HepG2 (cell line): Measurements from ENCODE around the gene HMX1. TPM values are rescaled to one million over a fixed set of nuclear protein-coding genes. Genes with fewer than 3 reads are reported as not detected.

Source experiments
- ATF5 ChIP-seq: sonication (generic); formaldehyde crosslinking; IDR thresholded peaks from 2 replicates; pipeline ENCODE4 v1.4.0; 2020; ENCODE audit warnings: mild to moderate bottlenecking, low read depth, missing genetic modification reagents
- IRX3 ChIP-seq: sonication (generic); formaldehyde crosslinking; IDR thresholded peaks from 2 replicates; pipeline ENCODE4 v1.8.1; 2023; ENCODE audit warnings: mild to moderate bottlenecking, low read depth, missing genetic modification reagents, borderline replicate concordance
- NR2F6 ChIP-seq, 2 experiments: IDR thresholded peaks; 2 replicates each; pipeline ENCODE4 v1.6.1; 2016; ENCODE audit warnings: antibody characterized with exemption in 1 of 2, mild to moderate bottlenecking in 1 of 2
- NR3C1 ChIP-seq: sonication (generic); formaldehyde crosslinking; IDR thresholded peaks from 2 replicates; pipeline ENCODE4 v1.4.0; 2020; ENCODE audit warnings: missing genetic modification reagents
- PAXIP1 ChIP-seq: sonication (generic); formaldehyde crosslinking; conservative IDR thresholded peaks from 2 replicates; pipeline ENCODE4 v1.4.0; 2020; ENCODE audit warnings: mild to moderate bottlenecking, missing genetic modification reagents, moderate library complexity
- POGZ ChIP-seq: sonication (generic); formaldehyde crosslinking; IDR thresholded peaks from 2 replicates; pipeline ENCODE4 v1.4.0; 2020; ENCODE audit warnings: mild to moderate bottlenecking, missing genetic modification reagents
- PRMT3 ChIP-seq: sonication (generic); formaldehyde crosslinking; IDR thresholded peaks from 2 replicates; pipeline ENCODE4 v1.8.1; 2022; ENCODE audit warnings: low read depth, mild to moderate bottlenecking, moderate library complexity, missing genetic modification reagents, borderline replicate concordance
- RBAK ChIP-seq: sonication (generic); formaldehyde crosslinking; IDR thresholded peaks from 2 replicates; pipeline ENCODE4 v1.5.1; 2020; ENCODE audit warnings: mild to moderate bottlenecking, missing genetic modification reagents
- SAP130 ChIP-seq: IDR thresholded peaks from 2 replicates; pipeline ENCODE4 v1.6.1; 2016; ENCODE audit warnings: low read depth
- SOX6 ChIP-seq, 2 experiments: fragments of 450-650 bp in 1 of 2; sonication (generic) in 1 of 2; formaldehyde crosslinking in 1 of 2; IDR thresholded peaks; 2 replicates each; pipeline versions ENCODE4 v1.4.0 to v1.6.1; 2017 to 2020; ENCODE audit warnings: antibody characterized with exemption in 1 of 2, mild to moderate bottlenecking in 1 of 2, missing genetic modification reagents in 1 of 2
- STAG1 ChIP-seq: sonication (generic); formaldehyde crosslinking; IDR thresholded peaks from 2 replicates; pipeline ENCODE4 v1.4.0; 2020; ENCODE audit warnings: missing genetic modification reagents
- TAF1 ChIP-seq: sonication (generic); formaldehyde crosslinking; IDR thresholded peaks from 2 replicates; pipeline ENCODE4 v1.4.0; 2020; ENCODE audit warnings: missing genetic modification reagents
- XRCC5 ChIP-seq: fragments of 200-400 bp; formaldehyde crosslinking; optimal IDR thresholded peaks from 2 replicates; pipeline ENCODE3; 2017; ENCODE audit warnings: mild to moderate bottlenecking, low read length
- ZBTB20 ChIP-seq: sonication (generic); formaldehyde crosslinking; IDR thresholded peaks from 2 replicates; pipeline ENCODE4 v1.8.1; 2023; ENCODE audit warnings: missing genetic modification reagents, low read depth, mild to moderate bottlenecking, borderline replicate concordance
- ZBTB37 ChIP-seq: sonication (generic); formaldehyde crosslinking; IDR thresholded peaks from 2 replicates; pipeline ENCODE4 v1.4.0; 2020; ENCODE audit warnings: mild to moderate bottlenecking, missing genetic modification reagents
- ZNF354B ChIP-seq: sonication (generic); formaldehyde crosslinking; IDR thresholded peaks from 2 replicates; pipeline ENCODE4 v1.8.0; 2022; ENCODE audit warnings: mild to moderate bottlenecking, missing genetic modification reagents
- ZNF546 ChIP-seq: sonication (generic); formaldehyde crosslinking; conservative IDR thresholded peaks from 2 replicates; pipeline ENCODE4 v1.8.1; 2023; ENCODE audit warnings: mild to moderate bottlenecking, missing genetic modification reagents
- ZNF569 ChIP-seq: sonication (generic); formaldehyde crosslinking; IDR thresholded peaks from 2 replicates; pipeline ENCODE4 v1.5.0; 2020; ENCODE audit warnings: mild to moderate bottlenecking, missing genetic modification reagents, moderate library complexity, borderline replicate concordance
- ZNF572 ChIP-seq: sonication (generic); formaldehyde crosslinking; IDR thresholded peaks from 2 replicates; pipeline ENCODE4 v1.5.1; 2020; ENCODE audit warnings: mild to moderate bottlenecking, missing genetic modification reagents
- ZNF652 ChIP-seq: IDR thresholded peaks from 2 replicates; pipeline ENCODE4 v1.6.1; 2016; ENCODE audit warnings: low read depth, borderline replicate concordance
- polyA plus RNA-seq, 8 experiments: library from polyadenylated mRNA; depleted of rRNA in 3 of 8; stranded (reverse) in 7 of 8; unstranded in 1 of 8; fragments of >200 nt; fragmentation: Illumina TruSeq in 4 of 8; extraction: Trizol in 4 of 8; gene quantifications; 2 replicates each; pipeline versions ENCODE4 v1.2.1 to v1.2.3, GENCODE V29; 2011 to 2016; ENCODE audit warnings: low read depth in 4 of 8, missing spikeins in 1 of 8, mixed read lengths in 1 of 8; ENCODE audit not compliant: insufficient read depth in 1 of 8
- total RNA-seq, 5 experiments: library from RNA; depleted of rRNA; stranded (reverse); fragments of >200 nt; fragmentation: Illumina TruSeq; extraction: Trizol; gene quantifications; 2 replicates each; pipeline ENCODE4 v1.2.3, GENCODE V29; 2016; ENCODE audit warnings: low read depth in 1 of 5
- TF ChIP-seq, protein P1 (sequence below): sonication (generic); formaldehyde crosslinking; IDR thresholded peaks from 2 replicates; pipeline ENCODE4 v1.5.0; 2020; ENCODE audit warnings: missing genetic modification reagents, mild to moderate bottlenecking, borderline replicate concordance

Gene HMX1
- total and polyA plus RNA-seq, 2 of the 13 experiments (the other 11 are each of a cell fraction or from before 2014, with no cell fraction given) = not detected

DNA sequence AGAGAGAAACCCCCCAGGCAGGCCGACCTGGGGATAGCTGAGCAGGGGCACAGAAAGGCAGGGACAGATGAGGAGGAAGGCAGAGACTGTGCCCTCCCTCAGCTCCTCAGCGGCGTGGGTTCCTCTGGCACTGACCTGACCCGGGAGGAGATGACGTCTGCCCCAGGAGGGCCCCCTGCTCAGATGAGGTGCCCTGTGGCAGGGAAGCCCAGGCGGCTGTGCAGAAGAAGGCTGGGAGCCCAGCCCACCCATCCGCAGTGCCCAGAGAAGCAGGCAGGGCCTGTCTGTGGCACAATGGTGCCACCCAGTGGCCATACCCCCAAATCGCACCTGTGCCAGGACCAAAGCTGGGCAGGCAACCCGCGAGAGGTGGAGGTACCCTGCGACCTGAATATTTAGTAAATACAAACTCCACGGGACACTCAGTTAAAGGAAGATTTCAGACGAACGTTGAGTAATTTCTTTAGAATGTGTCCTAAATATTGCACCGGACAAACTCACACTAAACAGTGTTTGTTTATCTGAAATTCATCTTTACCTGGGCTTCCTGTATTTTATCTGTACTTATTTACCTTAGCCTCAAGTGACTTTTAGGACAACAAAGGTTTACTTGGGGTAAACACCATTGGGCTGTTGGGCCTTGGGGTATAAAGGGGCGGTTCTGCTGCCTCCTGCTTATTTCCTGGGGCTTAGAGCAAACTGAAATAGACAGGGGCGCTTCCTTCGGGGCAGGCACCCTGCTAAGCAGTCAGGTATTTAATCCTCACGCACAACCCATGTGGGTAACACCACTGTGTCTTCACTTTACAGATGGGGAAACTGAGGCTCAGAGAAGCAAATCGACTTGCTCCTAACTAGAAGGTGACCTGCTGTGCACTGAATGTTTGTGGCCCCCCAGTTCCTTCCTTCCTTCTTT, 46.5 kb upstream of the HMX1 start (continued):
- TF ChIP-seq, protein P1, sequence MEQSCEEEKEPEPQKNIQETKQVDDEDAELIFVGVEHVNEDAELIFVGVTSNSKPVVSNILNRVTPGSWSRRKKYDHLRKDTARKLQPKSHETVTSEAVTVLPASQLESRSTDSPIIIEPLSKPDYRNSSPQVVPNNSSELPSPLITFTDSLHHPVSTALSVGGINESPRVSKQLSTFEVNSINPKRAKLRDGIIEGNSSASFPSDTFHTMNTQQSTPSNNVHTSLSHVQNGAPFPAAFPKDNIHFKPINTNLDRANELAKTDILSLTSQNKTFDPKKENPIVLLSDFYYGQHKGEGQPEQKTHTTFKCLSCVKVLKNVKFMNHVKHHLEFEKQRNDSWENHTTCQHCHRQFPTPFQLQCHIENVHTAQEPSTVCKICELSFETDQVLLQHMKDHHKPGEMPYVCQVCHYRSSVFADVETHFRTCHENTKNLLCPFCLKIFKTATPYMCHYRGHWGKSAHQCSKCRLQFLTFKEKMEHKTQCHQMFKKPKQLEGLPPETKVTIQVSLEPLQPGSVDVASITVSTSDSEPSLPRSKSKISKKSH (CRISPR knock-in tag) = peak; percentile 27; the same call in 1 of the 2 replicates
- no peak for TF ChIP-seq IRX3 (CRISPR knock-in tag)
- TF ChIP-seq ZNF652 (CRISPR knock-in tag) = no peak
- no peak for TF ChIP-seq ATF5 (CRISPR knock-in tag)
- TF ChIP-seq ZNF569 (CRISPR knock-in tag) = no peak
- peak; percentile 88 for TF ChIP-seq STAG1 (CRISPR knock-in tag)
- no peak for TF ChIP-seq ZBTB20
- no peak for TF ChIP-seq ZNF354B
- TF ChIP-seq SOX6 (IDR thresholded peaks at IDR 0.05) = no peak
- no peak for TF ChIP-seq SOX6 (CRISPR knock-in tag; IDR thresholded peaks at IDR 0.05)
- no peak for TF ChIP-seq NR2F6 (IDR thresholded peaks at IDR 0.05)
- no peak for TF ChIP-seq NR2F6 (CRISPR knock-in tag; IDR thresholded peaks at IDR 0.05)
- no peak for TF ChIP-seq PRMT3 (CRISPR knock-in tag)
- peak; percentile 30 for TF ChIP-seq XRCC5
- no peak for TF ChIP-seq NR3C1
- no peak for TF ChIP-seq TAF1 (CRISPR knock-in tag)
- TF ChIP-seq RBAK (CRISPR knock-in tag) = no peak
- TF ChIP-seq ZNF572 (CRISPR knock-in tag) = no peak
- TF ChIP-seq ZBTB37 (CRISPR knock-in tag) = no peak
- no peak for TF ChIP-seq SAP130 (CRISPR knock-in tag)
- no peak for TF ChIP-seq PAXIP1 (CRISPR knock-in tag)
- TF ChIP-seq ZNF546 = no peak
- no peak for TF ChIP-seq POGZ
